H54 (cell line): ENCODE results near the gene RPL7A.
"Not testable (repeated sequence)": the region's sequence is repeated elsewhere in the genome, so short reads cannot be mapped to it uniquely, and the experiment has no call there.

ENCODE experiments used
- DNase-seq: peaks from one replicate; pipeline ENCODE4 v3.0.0; 2011; ENCODE audit warnings: low spot score, mixed read lengths; ENCODE audit not compliant: insufficient read length
- FAIRE-seq: peaks from 3 replicates; lab custom pipeline; 2011; peaks lifted over from hg19 to GRCh38; lab: Jason Lieb, UNC
- POLR2A ChIP-seq: IDR thresholded peaks from 2 replicates; pipeline ENCODE4 v1.6.1; 2011; ENCODE audit warnings: low read depth, mild to moderate bottlenecking, low read length

The RPL7A gene

DNA sequence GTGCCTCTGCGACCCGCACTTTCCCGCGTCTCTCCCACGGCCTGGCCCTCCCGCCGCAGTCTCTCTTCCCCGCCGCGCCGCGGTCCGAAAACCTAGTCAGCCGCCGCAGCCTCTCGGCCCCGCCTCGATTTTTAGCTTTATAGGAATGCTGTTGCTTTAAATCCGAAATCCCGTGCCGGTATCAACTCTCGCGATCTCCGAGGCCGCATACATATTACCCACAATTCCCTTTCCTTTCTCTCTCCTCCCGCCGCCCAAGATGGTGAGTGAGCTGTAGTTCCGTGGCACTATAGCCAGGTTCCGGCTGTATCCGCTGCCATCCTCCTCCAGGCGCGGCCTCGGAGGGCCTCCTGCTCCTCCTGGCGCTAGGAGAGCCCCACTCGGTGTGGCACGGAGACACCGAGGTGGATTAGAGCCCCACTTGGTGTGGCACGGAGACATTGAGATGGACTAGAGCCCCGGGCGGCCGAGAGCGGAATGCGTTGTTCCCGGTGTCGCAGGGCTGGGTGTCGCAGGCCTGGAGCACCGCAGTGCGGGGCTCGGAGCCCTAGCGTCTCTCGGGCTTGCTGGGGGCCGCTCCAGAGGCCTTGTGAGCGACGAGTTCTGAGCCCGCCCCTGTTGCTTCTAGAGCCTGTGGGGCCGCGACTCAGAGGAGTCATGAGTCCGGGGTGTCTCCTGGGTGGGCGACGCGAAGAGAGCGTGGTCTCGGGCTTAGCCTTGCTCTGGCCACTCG is at the start of gene RPL7A, which contains the start of gene MED22:
RPL7A (plus strand) TSS at position 234 of the 733 bp plus-strand sequence; CDS start at position 260, 26 bp downstream.
MED22 (minus strand) TSS at position 147 of the 733 bp plus-strand sequence. CDS start 1,469 bp downstream, outside the sequence.
- DNase-seq: peak; percentile 89
- FAIRE-seq: no peak
- TF ChIP-seq POLR2A: peak; percentile 95

- not testable (repeated sequence) for DNase-seq, FAIRE-seq
These were observed 48.0 kb upstream of the RPL7A start for GRCh38 chr9:133299996-133300395.

GRCh38 chr9:133301253-133302230 is 46.5 kb upstream of the RPL7A start:
- TF ChIP-seq POLR2A: no peak
- no peak for FAIRE-seq
- no peak for DNase-seq

- FAIRE-seq: no peak
- DNase-seq: no peak
- no peak for TF ChIP-seq POLR2A
These were observed 44.5 kb upstream of the RPL7A start for GRCh38 chr9:133303266-133304157.

GRCh38 chr9:133304158-133304470 is 43.9 kb upstream of the RPL7A start:
- DNase-seq (no peak), FAIRE-seq (no peak)
- no peak for TF ChIP-seq POLR2A

- FAIRE-seq (no peak), DNase-seq (no peak)
- TF ChIP-seq POLR2A: no peak
These were observed 43.3 kb upstream of the RPL7A start for GRCh38 chr9:133304477-133305377.

DNA sequence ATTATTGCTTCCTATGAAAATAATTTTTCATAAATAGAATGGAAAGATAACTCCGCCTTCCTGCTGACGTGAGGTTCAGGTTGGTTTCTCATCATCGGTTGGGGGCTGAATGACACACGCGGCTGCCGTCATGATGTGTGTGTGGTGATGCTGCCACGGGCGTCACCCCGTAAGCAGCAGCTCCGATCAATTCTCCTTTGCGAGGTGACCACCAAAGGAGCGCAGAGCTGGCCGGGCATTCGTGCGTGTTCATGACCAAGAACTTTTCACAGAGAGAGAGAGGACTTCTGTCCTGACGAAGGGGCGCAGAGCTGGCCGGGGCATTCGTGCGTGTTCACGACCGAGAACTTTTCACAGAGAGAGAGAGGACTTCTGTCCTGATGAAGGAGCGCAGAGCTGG is 42.3 kb upstream of the RPL7A start:
- TF ChIP-seq POLR2A: no peak
- no peak for FAIRE-seq
- no peak for DNase-seq

DNA sequence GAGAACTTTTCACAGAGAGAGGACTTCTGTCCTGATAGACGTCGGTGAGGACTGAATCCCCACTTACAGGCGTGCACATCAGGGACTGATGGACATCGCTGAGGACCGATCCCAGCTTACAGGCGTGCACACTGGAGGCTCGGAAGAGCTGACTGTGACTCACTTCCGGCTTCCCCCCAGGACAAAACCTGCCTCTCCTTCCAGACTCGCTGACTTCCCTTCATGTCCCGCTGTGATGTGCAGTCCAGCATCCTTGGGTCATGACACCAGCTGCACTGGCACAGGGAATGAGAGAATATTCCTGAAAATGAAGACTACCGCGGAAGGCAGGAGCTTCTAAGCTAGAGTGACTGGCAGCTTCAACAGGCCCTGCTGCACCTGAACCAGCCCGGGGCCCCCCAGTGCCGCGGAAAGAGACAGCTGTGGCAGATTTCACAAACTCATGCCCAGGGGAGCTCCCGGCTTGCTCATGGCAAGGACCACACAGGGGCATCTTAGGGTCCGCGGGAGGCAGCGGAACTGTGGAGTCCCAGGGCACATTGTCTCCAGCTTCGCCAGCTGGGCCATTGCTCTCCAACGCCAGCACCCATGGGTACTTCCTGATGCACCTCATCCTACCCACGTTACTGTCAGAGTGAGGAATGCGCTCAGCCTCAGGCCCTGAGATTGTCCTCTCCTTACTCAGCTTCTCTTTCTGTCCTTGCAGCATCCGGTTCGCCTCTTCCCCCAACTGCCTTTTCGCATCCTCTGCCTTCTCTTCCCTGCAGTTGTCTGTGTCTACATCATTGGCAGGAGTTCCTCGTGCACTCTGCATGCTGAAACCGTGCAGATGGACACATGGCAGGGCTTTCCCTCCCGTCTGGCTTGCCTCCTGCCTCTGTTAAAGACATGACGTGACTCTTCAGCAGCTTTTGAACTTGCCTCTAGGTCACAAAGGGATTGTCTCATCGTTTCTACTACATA is 41.5 kb upstream of the RPL7A start:
- peak; percentile 11 for FAIRE-seq
- DNase-seq: peak; percentile 58
- TF ChIP-seq POLR2A: no peak

DNA sequence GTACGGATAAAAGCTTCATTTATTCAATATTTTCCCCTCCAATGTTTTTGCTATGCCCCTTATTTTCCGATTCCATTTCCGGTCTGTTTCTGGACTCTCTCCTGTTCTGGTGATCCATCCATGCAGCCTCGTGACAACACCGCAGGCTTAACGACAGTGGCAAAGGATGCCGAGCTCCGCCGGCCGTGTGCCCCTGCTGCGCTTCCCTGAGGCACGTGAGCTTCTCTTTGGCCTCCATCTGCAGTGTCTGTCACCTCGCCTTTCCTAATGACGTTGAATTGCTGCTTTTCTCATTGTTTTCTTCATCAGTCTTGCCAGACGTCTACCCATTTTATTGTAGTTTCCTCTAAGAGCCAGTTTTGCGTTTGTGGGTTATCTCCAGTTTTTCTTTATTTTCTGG is 40.7 kb upstream of the RPL7A start:
- FAIRE-seq (no peak), DNase-seq (no peak)
- TF ChIP-seq POLR2A: no peak

- no peak for DNase-seq
- no peak for FAIRE-seq
- TF ChIP-seq POLR2A: no peak
These were observed 38.4 kb upstream of the RPL7A start for GRCh38 chr9:133309608-133310007.

- TF ChIP-seq POLR2A: no peak
- FAIRE-seq: no peak
- DNase-seq: no peak
These were observed 32.0 kb upstream of the RPL7A start for GRCh38 chr9:133315997-133316396.

GRCh38 chr9:133317551-133317950 is 30.5 kb upstream of the RPL7A start:
- DNase-seq, FAIRE-seq: not testable (repeated sequence)
